Endothelial cell (in vitro differentiated cells): ENCODE data around the gene URI1. TPM values are rescaled to one million over a fixed set of nuclear protein-coding genes. Genes with fewer than 3 reads are reported as not detected.

Experiments
- DNase-seq: peaks from one replicate; pipeline ENCODE4 v3.0.0; 2021; ENCODE audit warnings: low spot score
- H3K27ac Mint-ChIP-seq: one replicate; pipeline ENCODE4 v1.8.0; 2021; ENCODE audit warnings: mixed read lengths, inconsistent platforms; ENCODE audit not compliant: unreplicated experiment
- H3K27me3 Mint-ChIP-seq: one replicate; pipeline ENCODE4 v1.8.0; 2021; ENCODE audit warnings: mild to moderate bottlenecking, moderate library complexity, mixed read lengths, inconsistent platforms; ENCODE audit not compliant: unreplicated experiment
- H3K36me3 Mint-ChIP-seq: one replicate; pipeline ENCODE4 v1.8.0; 2021; ENCODE audit warnings: mild to moderate bottlenecking, low read depth, mixed read lengths, inconsistent platforms; ENCODE audit not compliant: unreplicated experiment
- H3K4me1 Mint-ChIP-seq: one replicate; pipeline ENCODE4 v1.8.0; 2021; ENCODE audit warnings: mild to moderate bottlenecking, mixed read lengths, inconsistent platforms; ENCODE audit not compliant: unreplicated experiment
- H3K4me3 Mint-ChIP-seq: one replicate; pipeline ENCODE4 v1.8.0; 2021; ENCODE audit warnings: mild to moderate bottlenecking, mixed read lengths, inconsistent platforms; ENCODE audit not compliant: unreplicated experiment
- H3K9me3 Mint-ChIP-seq: one replicate; pipeline ENCODE4 v1.8.0; 2021; ENCODE audit warnings: mixed read lengths, inconsistent platforms; ENCODE audit not compliant: unreplicated experiment
- CTCF ChIP-seq: fragments of 200-600 bp; sonication (generic); IDR thresholded peaks from one replicate; pipeline ENCODE4 v1.5.0; 2021; ENCODE audit warnings: antibody characterized with exemption; ENCODE audit not compliant: unreplicated experiment
- total RNA-seq: library from RNA; stranded (reverse); fragmentation: NEBNext Ultra II Directional; extraction: Animal tissue kit (Norgen Biotek cat#: 25700); gene quantifications from one replicate; pipeline ENCODE4 v1.2.1, GENCODE V29; 2021; ENCODE audit not compliant: unreplicated experiment

The URI1 gene
- total RNA-seq, 1 donor from 2014 or later = 38.2 TPM

- no peaks in the 10 kb centered on the region for H3K36me3 Mint-ChIP-seq
- DNase-seq = no peak
- H3K9me3 Mint-ChIP-seq = no peaks in the 10 kb centered on the region
- no peaks in the 10 kb centered on the region for H3K27me3 Mint-ChIP-seq
- H3K4me1 Mint-ChIP-seq = no peaks in the 10 kb centered on the region
- no peak overlapping the region for H3K4me3 Mint-ChIP-seq
- H3K27ac Mint-ChIP-seq = no peak overlapping the region
- TF ChIP-seq CTCF = no peak
Measured at GRCh38 chr19:30056580-30056979, 114.5 kb downstream of the URI1 start.

DNA sequence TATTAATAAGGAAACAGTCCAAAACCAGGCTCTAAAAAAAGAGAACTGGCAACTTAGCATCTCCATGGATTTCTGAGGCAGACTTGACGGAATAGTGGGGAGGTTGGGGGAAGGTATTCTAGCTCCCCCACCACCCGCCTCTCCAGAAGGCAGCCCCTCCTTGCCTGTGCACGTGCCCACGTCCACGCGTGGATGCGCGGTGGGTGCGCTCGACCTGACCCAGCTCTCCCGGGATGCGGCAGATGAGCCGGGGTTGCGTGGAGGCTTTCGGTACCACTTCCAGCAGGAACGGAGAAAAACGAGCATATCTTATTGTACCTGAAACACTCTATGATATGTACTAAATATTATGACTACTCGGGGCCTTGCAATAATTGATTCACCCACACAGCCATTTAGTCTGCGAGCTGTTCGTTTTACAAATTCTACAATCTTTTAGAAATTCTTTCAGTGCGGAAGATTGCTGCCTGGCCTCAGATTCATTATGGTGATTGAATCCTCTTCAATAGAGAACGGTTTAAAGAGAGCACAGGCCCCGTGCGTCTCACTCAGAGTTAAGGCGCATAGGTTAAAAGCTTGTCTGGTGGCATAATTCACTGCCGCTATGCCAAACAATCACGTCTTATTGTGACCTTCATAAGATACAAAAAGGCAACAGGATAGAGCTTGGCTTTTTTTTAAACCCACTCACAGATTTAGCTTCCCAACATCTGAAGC is 117.9 kb downstream of the URI1 start:
- DNase-seq = no peak

GRCh38 chr19:30060531-30061222 is 118.6 kb downstream of the URI1 start:
- no peaks in the 10 kb centered on the region for H3K27me3 Mint-ChIP-seq
- H3K9me3 Mint-ChIP-seq = no peaks in the 10 kb centered on the region
- H3K4me3 Mint-ChIP-seq = no peak overlapping the region
- H3K36me3 Mint-ChIP-seq = no peaks in the 10 kb centered on the region
- no peak overlapping the region for H3K27ac Mint-ChIP-seq
- TF ChIP-seq CTCF = no peak
- peaks cover 5% of the 10 kb centered on the region for H3K4me1 Mint-ChIP-seq
- DNase-seq = no peak

More for the DNA sequence above, 117.9 kb downstream of the URI1 start:
- H3K4me1 Mint-ChIP-seq = peaks cover 3% of the 10 kb centered on the region
- H3K36me3 Mint-ChIP-seq = no peaks in the 10 kb centered on the region
- no peaks in the 10 kb centered on the region for H3K27me3 Mint-ChIP-seq
- no peak overlapping the region for H3K4me3 Mint-ChIP-seq
- no peaks in the 10 kb centered on the region for H3K9me3 Mint-ChIP-seq
- no peak for TF ChIP-seq CTCF
- no peak overlapping the region for H3K27ac Mint-ChIP-seq

DNA sequence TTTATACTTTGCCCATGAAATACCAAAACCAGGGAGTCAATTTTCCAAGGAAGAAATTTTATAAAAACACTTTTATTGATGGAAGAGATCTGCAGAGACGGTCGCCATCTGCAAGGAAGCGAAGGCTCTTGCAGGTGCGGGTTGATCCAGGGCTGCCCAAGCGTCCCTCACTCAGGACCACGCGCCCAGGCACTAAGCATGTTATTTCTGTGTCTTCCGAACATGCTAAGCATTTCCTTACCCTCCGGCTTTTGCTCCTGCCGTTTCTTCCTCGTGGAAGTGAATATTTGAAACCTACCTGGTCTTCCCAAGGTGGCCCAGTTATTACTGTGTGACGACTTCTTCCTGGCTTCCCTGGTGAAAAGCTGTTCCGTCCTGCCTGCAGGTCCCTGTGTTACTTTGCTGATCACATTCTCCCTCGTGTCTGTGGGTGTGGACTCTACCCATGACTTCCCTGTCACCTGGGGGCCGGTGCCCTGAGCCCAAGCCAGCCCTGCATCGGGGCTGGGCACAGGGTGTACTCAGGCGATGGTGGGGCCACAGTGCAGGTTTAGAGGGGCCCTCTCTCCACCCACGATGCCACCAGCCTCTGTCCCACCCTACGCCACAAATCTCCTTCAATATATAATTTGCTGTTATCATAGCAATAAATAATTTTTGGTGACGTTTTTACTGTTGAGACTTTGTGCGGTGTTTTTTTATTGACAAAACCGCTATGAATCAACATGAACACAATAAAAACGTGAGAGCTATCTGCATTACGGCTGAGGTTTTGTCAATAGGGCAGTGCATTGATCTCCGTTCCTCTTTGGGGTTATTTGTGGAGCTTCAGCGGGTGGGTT is 119.4 kb downstream of the URI1 start:
- H3K9me3 Mint-ChIP-seq = no peaks in the 10 kb centered on the region

More for the DNA sequence above, 119.4 kb downstream of the URI1 start:
- no peaks in the 10 kb centered on the region for H3K27me3 Mint-ChIP-seq
- no peaks in the 10 kb centered on the region for H3K36me3 Mint-ChIP-seq
- no peak overlapping the region for H3K4me3 Mint-ChIP-seq
- peaks cover 5% of the 10 kb centered on the region for H3K4me1 Mint-ChIP-seq
- DNase-seq = no peak
- TF ChIP-seq CTCF = no peak
- no peak overlapping the region for H3K27ac Mint-ChIP-seq
